ENCODE results near the gene TGFBRAP1.
A peak's percentile ranks its signal among the peaks of the same experiment; 100 is the strongest.

TGFBRAP1 gene, protein sequence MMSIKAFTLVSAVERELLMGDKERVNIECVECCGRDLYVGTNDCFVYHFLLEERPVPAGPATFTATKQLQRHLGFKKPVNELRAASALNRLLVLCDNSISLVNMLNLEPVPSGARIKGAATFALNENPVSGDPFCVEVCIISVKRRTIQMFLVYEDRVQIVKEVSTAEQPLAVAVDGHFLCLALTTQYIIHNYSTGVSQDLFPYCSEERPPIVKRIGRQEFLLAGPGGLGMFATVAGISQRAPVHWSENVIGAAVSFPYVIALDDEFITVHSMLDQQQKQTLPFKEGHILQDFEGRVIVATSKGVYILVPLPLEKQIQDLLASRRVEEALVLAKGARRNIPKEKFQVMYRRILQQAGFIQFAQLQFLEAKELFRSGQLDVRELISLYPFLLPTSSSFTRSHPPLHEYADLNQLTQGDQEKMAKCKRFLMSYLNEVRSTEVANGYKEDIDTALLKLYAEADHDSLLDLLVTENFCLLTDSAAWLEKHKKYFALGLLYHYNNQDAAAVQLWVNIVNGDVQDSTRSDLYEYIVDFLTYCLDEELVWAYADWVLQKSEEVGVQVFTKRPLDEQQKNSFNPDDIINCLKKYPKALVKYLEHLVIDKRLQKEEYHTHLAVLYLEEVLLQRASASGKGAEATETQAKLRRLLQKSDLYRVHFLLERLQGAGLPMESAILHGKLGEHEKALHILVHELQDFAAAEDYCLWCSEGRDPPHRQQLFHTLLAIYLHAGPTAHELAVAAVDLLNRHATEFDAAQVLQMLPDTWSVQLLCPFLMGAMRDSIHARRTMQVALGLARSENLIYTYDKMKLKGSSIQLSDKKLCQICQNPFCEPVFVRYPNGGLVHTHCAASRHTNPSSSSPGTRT

DNA sequence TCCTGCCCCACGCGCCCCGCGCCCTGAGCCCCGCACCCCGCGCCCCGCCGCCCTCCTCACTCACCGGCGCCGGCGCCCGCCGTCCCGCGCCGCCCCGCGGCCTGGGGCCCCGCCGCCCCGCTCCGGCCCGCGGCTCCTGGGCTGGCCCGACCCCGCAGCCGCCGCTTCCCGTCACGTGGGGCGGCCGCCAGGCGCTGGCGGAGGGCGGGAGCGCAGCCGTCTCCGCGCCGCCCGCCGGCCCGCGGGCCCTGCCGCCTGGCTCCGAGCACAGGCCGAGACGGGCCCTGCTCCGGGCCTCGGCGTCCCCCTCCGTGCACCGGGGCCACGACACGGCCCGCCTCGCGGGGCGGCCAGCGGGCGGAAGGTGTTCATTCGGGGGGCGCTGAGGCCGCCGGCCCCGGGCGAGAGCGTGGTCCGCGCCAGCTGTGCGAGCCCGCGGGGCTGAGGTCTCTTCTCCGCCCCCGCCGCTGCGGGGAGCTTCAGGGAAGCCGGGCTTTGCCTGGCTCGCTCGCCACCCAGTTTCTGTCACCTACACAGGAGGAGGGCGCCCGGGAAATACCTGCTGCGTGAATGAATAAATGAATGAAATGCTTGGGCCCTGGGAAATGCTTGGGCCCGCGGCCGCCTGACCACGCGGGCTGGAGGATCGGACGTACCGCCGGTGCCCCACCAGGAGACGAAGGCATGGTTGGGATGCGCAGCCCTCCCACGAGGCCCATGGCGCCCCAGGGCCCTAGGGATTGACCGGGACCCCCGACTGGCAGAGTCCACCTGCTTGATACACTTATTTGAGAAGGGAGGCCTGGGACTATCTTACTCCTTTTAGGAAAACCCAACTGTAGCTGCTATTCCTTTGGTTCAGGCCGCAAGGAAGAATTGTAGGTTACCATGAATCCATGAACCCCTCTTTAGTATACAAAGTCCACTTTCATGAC, at the start of gene TGFBRAP1:
Gene TGFBRAP1, minus strand, starts transcription at position 175 of the 935 bp plus-strand sequence. CDS start 21,434 bp downstream, outside the sequence.
- TF ChIP-seq, protein P1, sequence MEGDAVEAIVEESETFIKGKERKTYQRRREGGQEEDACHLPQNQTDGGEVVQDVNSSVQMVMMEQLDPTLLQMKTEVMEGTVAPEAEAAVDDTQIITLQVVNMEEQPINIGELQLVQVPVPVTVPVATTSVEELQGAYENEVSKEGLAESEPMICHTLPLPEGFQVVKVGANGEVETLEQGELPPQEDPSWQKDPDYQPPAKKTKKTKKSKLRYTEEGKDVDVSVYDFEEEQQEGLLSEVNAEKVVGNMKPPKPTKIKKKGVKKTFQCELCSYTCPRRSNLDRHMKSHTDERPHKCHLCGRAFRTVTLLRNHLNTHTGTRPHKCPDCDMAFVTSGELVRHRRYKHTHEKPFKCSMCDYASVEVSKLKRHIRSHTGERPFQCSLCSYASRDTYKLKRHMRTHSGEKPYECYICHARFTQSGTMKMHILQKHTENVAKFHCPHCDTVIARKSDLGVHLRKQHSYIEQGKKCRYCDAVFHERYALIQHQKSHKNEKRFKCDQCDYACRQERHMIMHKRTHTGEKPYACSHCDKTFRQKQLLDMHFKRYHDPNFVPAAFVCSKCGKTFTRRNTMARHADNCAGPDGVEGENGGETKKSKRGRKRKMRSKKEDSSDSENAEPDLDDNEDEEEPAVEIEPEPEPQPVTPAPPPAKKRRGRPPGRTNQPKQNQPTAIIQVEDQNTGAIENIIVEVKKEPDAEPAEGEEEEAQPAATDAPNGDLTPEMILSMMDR (IDR thresholded peaks at IDR 0.05; ENCODE audit: control extremely low read depth, extremely low read depth, low read depth, missing control alignments): no peak

DNA sequence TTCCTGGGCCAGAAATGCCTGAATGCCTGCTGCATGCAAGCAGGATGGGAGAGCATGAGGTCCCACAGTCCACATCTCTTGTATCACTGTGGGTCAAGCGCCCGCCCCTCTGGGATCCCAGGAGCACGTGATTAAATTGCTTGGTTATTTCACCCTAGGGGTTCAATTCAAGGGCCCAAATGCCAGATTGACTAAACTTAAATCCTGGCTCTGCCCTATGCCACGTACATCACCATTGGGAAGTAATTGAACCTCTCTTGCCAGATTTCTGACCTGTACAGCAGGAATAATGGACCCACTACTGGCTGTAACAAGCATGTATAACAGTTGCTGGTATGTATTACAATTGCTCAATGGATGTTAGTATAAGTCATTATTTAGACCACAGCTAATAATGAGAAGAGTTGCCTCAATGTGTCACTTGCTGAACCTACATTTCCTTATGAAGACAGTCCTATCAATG, 49.4 kb upstream of the TGFBRAP1 start:
- POLR2A ChIA-PET: no interaction called here
- CTCF ChIA-PET: interaction anchor here (1.0 to 2.3 kb wide), 4 partner anchors 8 to 168 kb away, joined by 3 to 11 read pairs (median 4); no protein-coding TSS in a partner anchor

More for the DNA sequence above, at the start of gene TGFBRAP1:
- ChIA-PET POLR2A (interaction anchor here (0.7 to 1.6 kb wide), 2 partner anchors 14 to 894 kb away, joined by 5 read pairs; no protein-coding TSS in a partner anchor), CTCF (interaction anchor here (0.7 to 1.4 kb wide), 6 partner anchors 8 to 42 kb away, joined by 3 to 7 read pairs (median 4); no protein-coding TSS in a partner anchor)
- peak; percentile 80 for DNase-seq (ENCODE audit: extremely low spot score)

DNA sequence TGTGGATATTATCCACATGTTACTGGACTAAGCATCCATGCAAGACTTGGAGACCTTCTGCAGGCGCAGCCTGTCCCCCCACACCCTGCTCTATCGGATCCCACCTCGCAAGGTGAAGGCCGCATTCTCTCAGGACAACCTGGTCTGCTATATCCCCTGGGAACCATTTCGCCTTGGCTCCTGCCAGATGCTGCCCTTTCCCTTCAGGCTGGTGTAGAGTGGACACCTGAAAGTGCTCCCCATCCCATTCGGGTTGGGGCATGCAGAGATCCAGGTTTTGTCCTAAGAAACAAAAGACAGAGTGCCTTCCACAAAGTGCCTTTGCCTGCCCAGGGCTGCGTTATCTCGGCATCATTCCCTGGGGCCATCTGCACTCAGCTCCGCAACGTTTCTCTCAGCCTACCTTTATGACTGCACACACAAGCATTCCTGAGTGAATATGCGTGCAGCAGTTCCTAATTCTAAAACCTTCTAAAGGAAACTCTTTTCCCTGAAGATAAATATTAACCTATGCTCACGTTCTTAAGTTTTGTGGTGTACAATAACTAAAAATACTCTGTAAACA, 48.8 kb upstream of the TGFBRAP1 start:
- ChIA-PET CTCF (interaction anchor here (0.9 to 2.3 kb wide), 4 partner anchors 8 to 143 kb away, joined by 4 to 11 read pairs (median 4); no protein-coding TSS in a partner anchor), POLR2A (no interaction called here)
- TF ChIP-seq, protein P1 (IDR thresholded peaks at IDR 0.05; ENCODE audit: control extremely low read depth, extremely low read depth, low read depth, missing control alignments): no peak
- DNase-seq (ENCODE audit: extremely low spot score): no peak

More for the DNA sequence above, 49.4 kb upstream of the TGFBRAP1 start:
- no peak for DNase-seq (ENCODE audit: extremely low spot score)
- TF ChIP-seq, protein P1 (IDR thresholded peaks at IDR 0.05; ENCODE audit: control extremely low read depth, extremely low read depth, low read depth, missing control alignments): no peak

DNA sequence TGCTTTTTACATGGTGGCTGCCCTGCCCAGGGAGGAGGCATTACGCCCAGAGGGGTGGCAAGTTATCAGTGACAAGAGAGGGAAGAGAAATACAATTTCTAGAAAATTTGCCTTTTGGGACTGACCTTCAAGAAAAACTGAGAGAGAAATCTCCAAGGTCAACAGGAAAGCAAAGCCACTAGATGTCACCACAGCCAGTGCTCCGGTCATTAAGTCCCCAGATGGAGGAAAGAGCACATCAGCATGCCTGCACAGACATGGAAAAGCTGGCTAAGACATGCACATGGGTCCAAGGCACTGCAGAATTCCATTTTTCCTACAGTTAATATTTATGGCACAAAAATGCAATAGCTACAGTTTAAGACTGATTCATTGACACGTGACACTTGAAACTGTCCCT, 48.3 kb upstream of the TGFBRAP1 start:
- DNase-seq (ENCODE audit: extremely low spot score): no peak
- POLR2A ChIA-PET: no interaction called here
- TF ChIP-seq, protein P1 (IDR thresholded peaks at IDR 0.05; ENCODE audit: control extremely low read depth, extremely low read depth, low read depth, missing control alignments): no peak
- CTCF ChIA-PET: interaction anchor here (0.9 to 2.3 kb wide), 2 partner anchors 9 to 143 kb away, joined by 4 to 11 read pairs; no protein-coding TSS in a partner anchor

DNA sequence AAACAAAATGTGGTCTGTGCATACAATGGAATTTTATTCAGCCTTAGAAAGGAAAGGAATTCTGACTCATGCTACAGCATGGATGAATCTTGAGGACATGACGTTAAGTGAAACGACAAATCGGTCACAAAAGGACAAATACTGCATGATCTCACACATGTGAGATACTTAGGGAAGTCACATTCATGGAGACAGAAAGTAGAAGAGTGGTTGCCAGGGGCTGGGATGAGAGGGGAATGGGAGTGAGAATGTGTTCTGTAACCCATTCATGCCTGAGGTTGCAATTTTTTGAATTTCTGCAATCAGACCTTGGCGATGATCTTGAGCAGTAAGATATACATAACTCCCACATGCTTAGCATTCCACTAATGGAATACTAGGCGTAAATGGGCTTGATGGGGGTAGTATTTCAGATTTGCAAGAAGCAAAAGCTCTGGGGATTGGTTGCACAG, 47.3 kb upstream of the TGFBRAP1 start:
- ChIA-PET POLR2A (no interaction called here), CTCF (interaction anchor here (2.3 kb wide), 1 partner anchor 144 kb away, joined by 11 read pairs; no protein-coding TSS in a partner anchor)
- TF ChIP-seq, protein P1 (IDR thresholded peaks at IDR 0.05; ENCODE audit: control extremely low read depth, extremely low read depth, low read depth, missing control alignments): no peak
- DNase-seq (ENCODE audit: extremely low spot score): no peak

Data from GM10248 (cell line).